H1 (cell line): ENCODE measurements around the gene ANXA8.

ENCODE experiments used
- CTCF ChIP-seq, 3 experiments: IDR thresholded peaks; 1 replicate in 2 of 3; 2 replicates in 1 of 3; pipeline versions ENCODE4 v1.5.1 to v1.6.1; 2011; ENCODE audit warnings: low read length in 3 of 3, mild to moderate bottlenecking in 3 of 3, inconsistent platforms in 2 of 3, low read depth in 1 of 3, moderate library complexity in 1 of 3; ENCODE audit not compliant: insufficient read depth in 1 of 3; ENCODE audit errors: control extremely low read depth in 1 of 3
- EGR1 ChIP-seq: IDR thresholded peaks from 2 replicates; pipeline ENCODE4 v1.6.1; 2011; ENCODE audit warnings: low read depth, low read length, borderline replicate concordance
- POLR2A ChIP-seq, 2 experiments: IDR thresholded peaks; 1 replicate in 1 of 2; 2 replicates in 1 of 2; pipeline ENCODE4 v1.6.1; 2011; ENCODE audit warnings: low read depth in 2 of 2, low read length in 2 of 2, mild to moderate bottlenecking in 2 of 2; ENCODE audit errors: control extremely low read depth in 1 of 2
- RAD21 ChIP-seq, 2 experiments: IDR thresholded peaks in 1 of 2; conservative IDR thresholded peaks in 1 of 2; 2 replicates each; pipeline ENCODE4 v1.6.1; 2011; ENCODE audit warnings: low read depth in 2 of 2, low read length in 2 of 2, improper control_type of control experiment in 1 of 2, inconsistent platforms in 1 of 2, mild to moderate bottlenecking in 1 of 2, moderate library complexity in 1 of 2
- TAF1 ChIP-seq: IDR thresholded peaks from 2 replicates; pipeline ENCODE4 v1.6.1; 2011; ENCODE audit warnings: mild to moderate bottlenecking, low read depth, low read length
- YY1 ChIP-seq: IDR thresholded peaks from 2 replicates; pipeline ENCODE4 v1.6.1; 2011; ENCODE audit warnings: low read depth, mild to moderate bottlenecking, low read length

- TF ChIP-seq CTCF (IDR thresholded peaks at IDR 0.05; ENCODE audit: control extremely low read depth in 1 of 3, insufficient read depth in 1 of 3, low read depth in 1 of 3, low read length in 3 of 3) (no peak), EGR1 (no peak), POLR2A (IDR thresholded peaks at IDR 0.05; ENCODE audit: control extremely low read depth in 1 of 2, low read depth in 2 of 2, low read length in 2 of 2) (no peak), RAD21 (IDR thresholded peaks at IDR 0.05 in 1 of 2, conservative IDR thresholded peaks at IDR 0.05 in 1 of 2; ENCODE audit: low read depth in 2 of 2, low read length in 2 of 2) (no peak), YY1 (no peak), TAF1 (no peak)
These were observed 34.6 kb downstream of the ANXA8 start for GRCh38 chr10:47449102-47449978.
